Neural cell (in vitro differentiated cells): ENCODE measurements around the gene VIPR1. TPM values are rescaled to one million over a fixed set of nuclear protein-coding genes. Genes with fewer than 3 reads are reported as not detected.

Experiments used
- H2AFZ ChIP-seq: fragments of 200-600, 300-800 bp; sonication (generic), shearing (Covaris generic); 2 replicates; pipeline ENCODE4 v1.6.0; 2014; ENCODE audit warnings: low read depth, mild to moderate bottlenecking, antibody characterized with exemption, low read length, moderate library complexity
- H3F3A ChIP-seq: fragments of 200-600 bp; shearing (Covaris generic); 2 replicates; pipeline ENCODE4 v1.6.1; 2016; ENCODE audit warnings: mild to moderate bottlenecking, moderate library complexity, mixed read lengths, antibody characterized with exemption, low read length; ENCODE audit not compliant: insufficient read depth, poor library complexity, severe bottlenecking
- H3K27ac ChIP-seq: fragments of 200-600, 300-800 bp; sonication (generic), shearing (Covaris generic); 2 replicates; pipeline ENCODE4 v1.5.1; 2014; ENCODE audit warnings: mild to moderate bottlenecking, low read length, moderate library complexity
- H3K27me3 ChIP-seq: fragments of 300-800, 200-600 bp; sonication (generic), shearing (Covaris generic); 2 replicates; pipeline ENCODE4 v1.6.0; 2014; ENCODE audit warnings: mild to moderate bottlenecking, low read depth, low read length, moderate library complexity; ENCODE audit not compliant: insufficient read depth
- H3K36me3 ChIP-seq: fragments of 300-800, 200-600 bp; sonication (generic), shearing (Covaris generic); 2 replicates; pipeline ENCODE4 v1.5.1; 2014; ENCODE audit warnings: mild to moderate bottlenecking, antibody characterized with exemption, low read length, moderate library complexity; ENCODE audit not compliant: insufficient read depth
- H3K4me2 ChIP-seq: fragments of 300-800, 200-600 bp; sonication (generic), shearing (Covaris generic); 2 replicates; pipeline ENCODE4 v1.6.0; 2014; ENCODE audit warnings: mild to moderate bottlenecking, low read length
- H3K4me3 ChIP-seq: fragments of 300-800, 200-600 bp; sonication (generic), shearing (Covaris generic); 2 replicates; pipeline ENCODE4 v1.5.1; 2014; ENCODE audit warnings: mild to moderate bottlenecking, low read length, moderate library complexity
- H3K79me2 ChIP-seq: fragments of 200-600 bp; shearing (Covaris generic); replicated peaks from 2 replicates; pipeline ENCODE4 v1.6.0; 2014; ENCODE audit warnings: mild to moderate bottlenecking, low read length, moderate library complexity; ENCODE audit not compliant: insufficient read depth
- H3K9ac ChIP-seq: fragments of 300-800, 200-600 bp; sonication (generic), shearing (Covaris generic); 2 replicates; pipeline ENCODE4 v1.6.1; 2016; ENCODE audit warnings: mild to moderate bottlenecking, low read length, mixed read lengths
- H3K9me2 ChIP-seq: fragments of 200-600 bp; shearing (Covaris generic); 2 replicates; pipeline ENCODE4 v1.6.1; 2016; ENCODE audit warnings: mild to moderate bottlenecking, low read length, mixed read lengths; ENCODE audit not compliant: insufficient read depth
- H3K9me3 ChIP-seq: fragments of 200-600, 300-800 bp; sonication (generic), shearing (Covaris generic); 2 replicates; pipeline ENCODE4 v1.6.1; 2016; ENCODE audit warnings: mild to moderate bottlenecking, mixed run types, low read length, moderate library complexity, mixed read lengths
- H4K20me1 ChIP-seq: fragments of 200-600 bp; shearing (Covaris generic); 2 replicates; pipeline ENCODE4 v1.6.1; 2016; ENCODE audit warnings: mild to moderate bottlenecking, mixed run types; ENCODE audit not compliant: insufficient read depth
- CTCF ChIP-seq: fragments of 450-650 bp; IDR thresholded peaks from 2 replicates; pipeline ENCODE4 v1.5.1; 2014; ENCODE audit warnings: antibody characterized with exemption, mild to moderate bottlenecking, moderate library complexity; ENCODE audit not compliant: poor library complexity, severe bottlenecking
- EP300 ChIP-seq: fragments of 450-650 bp; conservative IDR thresholded peaks from 2 replicates; pipeline ENCODE4 v1.6.1; 2014; ENCODE audit warnings: antibody characterized with exemption, mild to moderate bottlenecking, moderate library complexity; ENCODE audit not compliant: poor library complexity, severe bottlenecking
- EZH2 ChIP-seq: fragments of 200-600, 300-800 bp; shearing (Covaris generic), sonication (generic); IDR thresholded peaks from 2 replicates; pipeline ENCODE4 v1.6.1; 2014; ENCODE audit warnings: antibody characterized with exemption, low read length, borderline replicate concordance, mild to moderate bottlenecking; ENCODE audit not compliant: insufficient read depth, poor library complexity, severe bottlenecking
- MXI1 ChIP-seq: fragments of 450-650 bp; conservative IDR thresholded peaks from 2 replicates; pipeline ENCODE4 v1.6.1; 2014; ENCODE audit warnings: antibody characterized with exemption, mild to moderate bottlenecking; ENCODE audit not compliant: poor library complexity, severe bottlenecking
- POLR2AphosphoS5 ChIP-seq: IDR thresholded peaks from 2 replicates; pipeline ENCODE4 v1.6.1; 2012
- RAD21 ChIP-seq: fragments of 450-650 bp; conservative IDR thresholded peaks from 2 replicates; pipeline ENCODE4 v1.6.1; 2014; ENCODE audit warnings: antibody characterized with exemption, mild to moderate bottlenecking, moderate library complexity
- SMC3 ChIP-seq: fragments of 450-650 bp; conservative IDR thresholded peaks from 2 replicates; pipeline ENCODE4 v1.6.1; 2014; ENCODE audit warnings: antibody characterized with exemption, mild to moderate bottlenecking, moderate library complexity; ENCODE audit not compliant: poor library complexity
- TAF1 ChIP-seq: IDR thresholded peaks from 2 replicates; pipeline ENCODE4 v1.6.1; 2012; ENCODE audit warnings: low read depth
- polyA plus RNA-seq: library from polyadenylated mRNA; depleted of rRNA; stranded (reverse); fragments of >200 nt; gene quantifications from 2 replicates; pipeline ENCODE4 v1.2.3, GENCODE V29; 2014
- TF ChIP-seq, protein P1 (sequence below): IDR thresholded peaks from 2 replicates; pipeline ENCODE4 v1.6.1; 2012; ENCODE audit warnings: borderline replicate concordance

VIPR1 gene
- polyA plus RNA-seq, 1 donor from 2014 or later: 1.6 TPM

DNA sequence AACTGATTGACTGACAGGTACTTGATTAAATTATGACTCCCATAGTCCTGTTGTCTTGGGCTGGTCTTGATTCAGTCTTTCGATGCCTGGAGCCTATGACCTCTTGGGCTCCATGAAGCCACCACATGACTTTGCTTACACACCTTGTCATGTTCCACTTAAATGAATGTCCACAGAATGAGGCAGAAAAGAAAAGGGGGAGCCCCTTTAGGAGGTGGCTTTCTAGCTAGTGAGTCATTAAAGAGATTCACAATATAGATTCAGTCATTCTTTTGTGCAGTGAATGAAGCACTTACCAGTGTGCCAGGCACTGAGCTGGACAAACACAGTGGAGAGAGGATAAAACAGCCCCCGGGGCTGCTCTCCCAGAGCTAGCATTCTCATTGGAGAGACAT, 17.1 kb downstream of the VIPR1 start:
- no peaks in the 10 kb centered on the region for H3K9me2 ChIP-seq
- no peak overlapping the region for H3K4me3 ChIP-seq
- H2AFZ ChIP-seq: no peak overlapping the region
- H3K36me3 ChIP-seq: no peaks in the 10 kb centered on the region
- H3K9me3 ChIP-seq: no peaks in the 10 kb centered on the region
- no peak overlapping the region for H3K27ac ChIP-seq
- H3K4me2 ChIP-seq: no peak overlapping the region
- H3F3A ChIP-seq: no peaks in the 10 kb centered on the region
- H4K20me1 ChIP-seq: no peaks in the 10 kb centered on the region
- no peak overlapping the region for H3K9ac ChIP-seq
- no peaks in the 10 kb centered on the region for H3K79me2 ChIP-seq
- TF ChIP-seq, protein P1, sequence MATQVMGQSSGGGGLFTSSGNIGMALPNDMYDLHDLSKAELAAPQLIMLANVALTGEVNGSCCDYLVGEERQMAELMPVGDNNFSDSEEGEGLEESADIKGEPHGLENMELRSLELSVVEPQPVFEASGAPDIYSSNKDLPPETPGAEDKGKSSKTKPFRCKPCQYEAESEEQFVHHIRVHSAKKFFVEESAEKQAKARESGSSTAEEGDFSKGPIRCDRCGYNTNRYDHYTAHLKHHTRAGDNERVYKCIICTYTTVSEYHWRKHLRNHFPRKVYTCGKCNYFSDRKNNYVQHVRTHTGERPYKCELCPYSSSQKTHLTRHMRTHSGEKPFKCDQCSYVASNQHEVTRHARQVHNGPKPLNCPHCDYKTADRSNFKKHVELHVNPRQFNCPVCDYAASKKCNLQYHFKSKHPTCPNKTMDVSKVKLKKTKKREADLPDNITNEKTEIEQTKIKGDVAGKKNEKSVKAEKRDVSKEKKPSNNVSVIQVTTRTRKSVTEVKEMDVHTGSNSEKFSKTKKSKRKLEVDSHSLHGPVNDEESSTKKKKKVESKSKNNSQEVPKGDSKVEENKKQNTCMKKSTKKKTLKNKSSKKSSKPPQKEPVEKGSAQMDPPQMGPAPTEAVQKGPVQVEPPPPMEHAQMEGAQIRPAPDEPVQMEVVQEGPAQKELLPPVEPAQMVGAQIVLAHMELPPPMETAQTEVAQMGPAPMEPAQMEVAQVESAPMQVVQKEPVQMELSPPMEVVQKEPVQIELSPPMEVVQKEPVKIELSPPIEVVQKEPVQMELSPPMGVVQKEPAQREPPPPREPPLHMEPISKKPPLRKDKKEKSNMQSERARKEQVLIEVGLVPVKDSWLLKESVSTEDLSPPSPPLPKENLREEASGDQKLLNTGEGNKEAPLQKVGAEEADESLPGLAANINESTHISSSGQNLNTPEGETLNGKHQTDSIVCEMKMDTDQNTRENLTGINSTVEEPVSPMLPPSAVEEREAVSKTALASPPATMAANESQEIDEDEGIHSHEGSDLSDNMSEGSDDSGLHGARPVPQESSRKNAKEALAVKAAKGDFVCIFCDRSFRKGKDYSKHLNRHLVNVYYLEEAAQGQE: no peak
- no peak for TF ChIP-seq EZH2
- no peak for TF ChIP-seq SMC3
- no peak for TF ChIP-seq CTCF
- TF ChIP-seq TAF1: no peak
- no peak for TF ChIP-seq EP300
- TF ChIP-seq MXI1: no peak
- no peak for TF ChIP-seq RAD21
- TF ChIP-seq POLR2AphosphoS5: no peak
- H3K27me3 ChIP-seq: no peaks in the 10 kb centered on the region

DNA sequence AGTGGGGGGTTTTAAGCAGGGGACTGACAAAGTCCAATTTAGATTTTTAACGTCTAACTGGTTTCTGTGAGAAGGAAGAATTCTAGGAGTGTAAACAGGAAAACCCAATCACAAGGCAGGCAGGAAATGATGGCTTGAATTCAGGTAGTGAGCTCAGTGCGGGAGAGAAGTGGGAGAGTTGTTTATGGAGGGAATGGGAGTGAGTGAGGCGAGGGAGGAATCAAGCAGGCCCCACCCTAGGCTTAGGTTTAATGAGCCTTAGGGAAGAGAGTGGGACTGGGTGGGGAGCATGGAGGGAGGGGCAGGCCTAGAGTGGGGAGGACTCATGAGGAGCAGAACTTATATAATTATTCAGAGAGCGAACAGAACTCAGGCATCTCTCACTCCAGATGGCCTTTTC, 17.9 kb downstream of the VIPR1 start:
- no peaks in the 10 kb centered on the region for H3K36me3 ChIP-seq
- no peaks in the 10 kb centered on the region for H3K79me2 ChIP-seq
- no peak overlapping the region for H3K4me3 ChIP-seq
- H3K27me3 ChIP-seq: no peaks in the 10 kb centered on the region
- H3K9ac ChIP-seq: no peak overlapping the region
- H3K9me3 ChIP-seq: no peaks in the 10 kb centered on the region
- no peaks in the 10 kb centered on the region for H3F3A ChIP-seq
- H2AFZ ChIP-seq: no peak overlapping the region
- no peak overlapping the region for H3K27ac ChIP-seq
- H3K4me2 ChIP-seq: no peak overlapping the region
- TF ChIP-seq RAD21 (no peak), TAF1 (no peak), SMC3 (no peak), MXI1 (no peak), EZH2 (no peak), EP300 (no peak), CTCF (no peak), POLR2AphosphoS5 (no peak)
- TF ChIP-seq, protein P1: no peak
- H3K9me2 ChIP-seq: no peaks in the 10 kb centered on the region
- H4K20me1 ChIP-seq: no peaks in the 10 kb centered on the region
